Astrocyte of the cerebellum (primary cell): ENCODE results near the gene NELL2.
"Not testable (repeated sequence)": the region's sequence is repeated elsewhere in the genome, so short reads cannot be mapped to it uniquely, and the experiment has no call there.

Experiments
- DNase-seq: peaks from one replicate; pipeline ENCODE4 v3.0.0-alpha.2; 2011; ENCODE audit warnings: low read depth
- H3K4me3 ChIP-seq: 2 replicates; pipeline ENCODE4 v1.5.1; 2011; ENCODE audit warnings: mild to moderate bottlenecking, low read depth, low read length, moderate library complexity
- in situ Hi-C: cut with HindIII; loops from 2 replicates; pipeline ENCODE4 v1.10.0; 2017; ENCODE audit warnings: low sequenced_read_pairs
- TF ChIP-seq, protein P1 (sequence below): IDR thresholded peaks from 2 replicates; pipeline ENCODE4 v1.5.1; 2012; ENCODE audit warnings: low read length, low read depth, moderate library complexity, mild to moderate bottlenecking; ENCODE audit errors: missing control alignments

NELL2 gene

DNA sequence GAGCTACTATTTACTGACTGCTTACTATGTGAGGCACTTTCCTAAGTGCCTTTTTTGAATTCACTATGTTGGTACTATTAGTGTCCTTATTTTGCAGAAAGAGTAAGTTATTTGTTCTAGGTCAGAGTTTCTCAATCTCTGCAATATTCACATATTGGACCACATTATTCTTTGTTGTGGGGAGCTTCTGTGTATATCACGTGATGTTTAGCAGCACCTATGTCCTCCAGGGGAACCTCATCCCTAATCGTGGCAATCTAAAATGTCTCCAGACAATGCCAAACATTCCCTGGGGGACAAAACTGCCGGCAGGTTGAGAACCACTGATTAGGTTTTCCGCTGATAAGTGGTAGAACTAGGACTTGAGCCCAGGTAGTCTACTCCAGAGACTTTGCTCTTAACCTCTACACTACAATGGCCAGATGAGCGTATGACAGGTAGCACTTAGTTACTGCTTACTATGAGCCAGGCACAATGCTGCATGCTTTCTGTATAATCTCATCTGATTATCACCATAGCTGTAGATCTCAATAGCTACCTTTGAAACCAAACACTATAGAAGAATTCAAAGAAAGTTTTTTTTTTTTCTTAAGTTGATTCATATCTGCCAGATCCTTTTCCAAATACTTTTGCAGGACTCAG lies 38.9 kb downstream of the NELL2 start:
- in situ Hi-C loops, result no loop called here
- TF ChIP-seq, protein P1, sequence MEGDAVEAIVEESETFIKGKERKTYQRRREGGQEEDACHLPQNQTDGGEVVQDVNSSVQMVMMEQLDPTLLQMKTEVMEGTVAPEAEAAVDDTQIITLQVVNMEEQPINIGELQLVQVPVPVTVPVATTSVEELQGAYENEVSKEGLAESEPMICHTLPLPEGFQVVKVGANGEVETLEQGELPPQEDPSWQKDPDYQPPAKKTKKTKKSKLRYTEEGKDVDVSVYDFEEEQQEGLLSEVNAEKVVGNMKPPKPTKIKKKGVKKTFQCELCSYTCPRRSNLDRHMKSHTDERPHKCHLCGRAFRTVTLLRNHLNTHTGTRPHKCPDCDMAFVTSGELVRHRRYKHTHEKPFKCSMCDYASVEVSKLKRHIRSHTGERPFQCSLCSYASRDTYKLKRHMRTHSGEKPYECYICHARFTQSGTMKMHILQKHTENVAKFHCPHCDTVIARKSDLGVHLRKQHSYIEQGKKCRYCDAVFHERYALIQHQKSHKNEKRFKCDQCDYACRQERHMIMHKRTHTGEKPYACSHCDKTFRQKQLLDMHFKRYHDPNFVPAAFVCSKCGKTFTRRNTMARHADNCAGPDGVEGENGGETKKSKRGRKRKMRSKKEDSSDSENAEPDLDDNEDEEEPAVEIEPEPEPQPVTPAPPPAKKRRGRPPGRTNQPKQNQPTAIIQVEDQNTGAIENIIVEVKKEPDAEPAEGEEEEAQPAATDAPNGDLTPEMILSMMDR, result no peak
- H3K4me3 ChIP-seq, result no peak overlapping the region
- no peak for DNase-seq

DNA sequence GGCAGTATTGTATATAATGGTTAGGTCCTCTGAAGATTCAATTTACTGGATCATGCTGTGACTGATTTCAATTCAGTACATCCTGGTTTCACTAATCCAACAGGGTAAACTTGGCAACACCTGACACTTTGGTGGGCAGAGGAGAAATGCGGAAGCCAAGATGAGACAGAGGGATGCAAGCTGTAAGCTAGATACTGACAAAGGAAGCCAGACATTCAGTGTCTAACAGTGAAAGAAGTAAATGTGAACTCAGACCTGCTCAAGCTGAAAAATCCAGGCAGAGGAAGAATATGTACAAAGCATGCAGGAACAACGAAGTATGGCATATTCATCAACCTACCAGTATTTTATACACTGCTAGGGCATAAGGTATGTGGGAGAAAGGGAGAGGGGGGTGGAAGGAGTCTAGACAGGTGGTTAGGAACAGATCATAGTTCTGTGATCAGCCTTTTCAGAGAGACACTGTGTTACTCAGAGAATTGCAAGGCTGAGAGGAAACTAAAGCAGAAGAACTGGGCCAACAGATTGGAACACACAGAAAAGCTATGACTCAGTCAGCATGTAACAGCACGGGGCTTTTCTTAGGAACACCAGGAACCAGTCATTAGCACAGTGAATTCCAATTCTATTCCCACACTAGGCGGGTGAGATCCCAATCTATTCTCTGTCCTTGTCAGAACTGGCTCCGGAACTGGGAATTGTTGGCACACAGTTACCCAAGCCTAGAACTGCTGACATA lies 40.3 kb downstream of the NELL2 start:
- TF ChIP-seq, protein P1, result no peak
- no peak overlapping the region for H3K4me3 ChIP-seq
- in situ Hi-C loops, result no loop called here
- DNase-seq, result no peak

DNA sequence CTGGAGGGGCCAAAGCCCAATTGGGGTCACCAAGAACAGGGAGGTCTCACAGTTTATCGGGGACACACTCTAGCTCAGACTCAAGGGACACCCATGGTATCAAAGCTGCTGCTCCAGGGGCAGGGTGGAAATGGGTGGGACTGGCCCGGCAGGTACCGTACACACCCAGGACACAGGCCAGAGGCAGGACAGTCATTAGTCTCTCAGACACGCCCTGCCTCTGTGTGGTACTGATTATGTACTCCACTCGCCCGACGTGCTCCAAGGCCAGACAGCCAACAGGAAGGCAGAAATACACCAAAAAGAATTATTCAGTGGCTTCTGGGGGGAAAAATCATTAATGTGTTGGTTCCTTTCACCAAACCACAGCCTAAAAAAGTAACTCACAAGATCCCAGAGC lies 41.1 kb downstream of the NELL2 start:
- DNase-seq, in situ Hi-C loops, H3K4me3 ChIP-seq: not testable (repeated sequence)

DNA sequence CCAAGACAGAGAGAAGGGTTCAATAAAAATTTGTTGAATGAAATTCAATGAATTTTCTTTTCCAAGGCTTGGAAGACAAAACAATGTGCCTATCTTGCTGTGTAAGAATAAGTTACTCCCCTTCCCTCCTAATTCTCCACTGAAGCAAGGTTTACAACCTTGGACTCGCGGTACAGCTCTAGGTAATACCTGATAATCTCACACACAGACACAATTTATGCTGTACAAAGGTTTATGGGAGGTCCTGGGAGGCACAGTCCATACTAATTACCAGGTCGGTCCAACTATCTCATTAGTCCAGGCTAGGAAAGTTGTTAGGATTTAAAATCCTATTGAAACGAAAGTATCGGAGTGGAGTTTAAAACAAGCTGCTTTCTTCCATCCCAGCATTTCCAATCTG lies 42.6 kb downstream of the NELL2 start:
- TF ChIP-seq, protein P1, result no peak
- no peak overlapping the region for H3K4me3 ChIP-seq
- in situ Hi-C loops, result no loop called here
- DNase-seq, result no peak

DNA sequence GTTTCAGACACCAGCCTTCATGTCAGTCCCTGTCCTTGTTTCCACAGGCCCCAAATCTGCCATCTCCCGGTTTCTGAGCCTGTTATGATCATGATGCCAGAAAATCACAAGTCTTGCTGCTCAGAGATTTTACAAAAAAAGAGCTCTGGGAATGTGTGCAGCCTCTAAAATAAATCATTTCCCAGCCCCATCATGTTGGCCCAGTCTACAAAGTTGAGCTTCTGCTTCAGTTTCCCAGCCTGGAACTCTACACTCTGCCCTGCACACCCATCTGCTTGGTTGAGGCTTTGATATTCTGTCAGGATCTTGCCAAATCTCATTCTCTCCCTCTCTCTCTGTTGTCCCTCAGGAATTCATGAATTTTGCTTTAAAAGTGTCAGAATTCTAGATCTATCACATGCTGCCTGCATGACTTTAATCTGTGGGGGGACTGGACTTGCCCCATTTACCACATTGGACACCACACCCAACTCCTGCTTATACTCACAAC lies 45.5 kb downstream of the NELL2 start:
- TF ChIP-seq, protein P1, result no peak
- no peak for DNase-seq
- no peak overlapping the region for H3K4me3 ChIP-seq
- in situ Hi-C loops, result no loop called here

DNA sequence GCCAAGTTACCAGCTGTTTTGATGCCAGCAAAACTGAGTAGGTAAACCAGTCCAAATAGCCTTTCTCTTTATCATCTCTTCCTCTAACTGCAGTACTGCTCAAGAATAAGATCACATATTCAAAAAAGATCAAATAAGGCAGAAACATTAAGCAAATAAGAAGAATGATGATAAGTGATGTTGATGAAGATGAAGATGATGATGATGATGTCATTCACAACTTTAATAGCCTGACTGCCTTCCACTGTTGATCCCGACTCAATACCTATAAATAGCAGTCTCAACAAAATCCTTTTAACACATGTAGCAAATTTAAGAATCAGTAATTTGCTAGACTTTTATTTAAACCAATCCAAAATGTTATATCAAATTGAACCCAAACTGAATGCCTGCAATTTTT lies 47.1 kb downstream of the NELL2 start:
- TF ChIP-seq, protein P1, result no peak
- in situ Hi-C loops, result no loop called here
- H3K4me3 ChIP-seq, result no peak overlapping the region
- DNase-seq, result no peak

DNA sequence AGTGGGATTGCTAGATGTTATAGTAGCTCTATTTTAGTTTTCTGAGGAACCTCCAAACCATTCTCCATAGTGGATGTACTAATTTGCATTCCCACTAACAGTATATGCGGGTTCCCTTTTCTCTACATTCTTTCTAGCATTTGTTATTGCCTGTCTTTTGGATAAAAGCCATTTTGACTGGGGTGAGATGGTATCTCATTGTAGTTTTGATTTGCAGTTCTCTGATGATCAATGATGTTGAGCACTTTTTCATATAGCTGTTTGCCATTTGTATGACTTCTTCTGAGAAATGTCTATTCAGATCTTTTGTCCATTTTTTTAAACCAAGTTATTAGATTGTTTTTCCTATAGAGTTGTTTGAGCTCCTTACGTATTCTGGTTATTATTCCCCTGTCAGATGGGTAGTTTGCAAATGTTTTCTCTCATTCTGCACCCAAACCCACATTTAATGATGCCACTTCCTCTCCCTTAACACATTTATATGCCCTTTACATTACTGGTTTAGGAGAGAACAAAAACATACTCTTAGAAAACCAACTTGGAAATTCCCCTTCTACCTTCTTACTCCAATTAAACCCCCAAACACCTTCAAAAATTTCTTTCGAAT lies 48.2 kb downstream of the NELL2 start:
- DNase-seq, result no peak
- TF ChIP-seq, protein P1, result no peak
- in situ Hi-C loops, result no loop called here
- no peak overlapping the region for H3K4me3 ChIP-seq

DNA sequence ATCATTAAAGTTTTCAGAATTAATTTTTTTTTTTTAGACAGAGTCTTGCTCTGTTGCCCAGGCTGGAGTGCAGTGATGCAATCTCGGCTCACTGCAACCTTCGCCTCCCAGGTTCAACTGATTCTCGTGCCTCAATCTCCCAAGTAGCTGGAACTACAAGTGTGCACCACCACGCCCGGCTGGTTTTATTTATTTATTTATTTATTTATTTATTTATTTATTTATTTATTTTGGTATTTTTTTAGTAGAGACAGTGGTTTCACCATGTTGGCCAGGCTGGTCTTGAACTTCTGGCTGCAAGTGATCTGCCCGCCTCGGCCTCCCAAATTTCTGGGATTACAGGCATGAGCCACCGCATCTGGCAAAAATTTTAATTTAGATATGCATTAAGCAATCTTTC lies 54.4 kb downstream of the NELL2 start:
- DNase-seq, H3K4me3 ChIP-seq, in situ Hi-C loops: not testable (repeated sequence)
